Head of caudate nucleus (tissue), 42 donors: ENCODE results near the gene ACKR2.

ENCODE experiments used
- DNase-seq, 42 donors: peaks; one replicate each; pipeline versions ENCODE4 v3.0.0 to v3.0.0-alpha.2; 2020 to 2021; ENCODE audit warnings: mixed read lengths in 7 of 42
- intact Hi-C: fragments of 100-400 bp; cut with DNase I; formaldehyde crosslinking; loops from one replicate; pipeline ENCODE4 v1.15.0; 2022

ACKR2 gene

GRCh38 chr3:42902257-42902656 is 93.0 kb downstream of the ACKR2 start:
- no peak for DNase-seq
- intact Hi-C loops = no loop called here

- no peak for DNase-seq
- intact Hi-C loops = no loop called here
Measured at GRCh38 chr3:42904076-42904475, 94.8 kb downstream of the ACKR2 start.

GRCh38 chr3:42905740-42906069 is 96.5 kb downstream of the ACKR2 start:
- no peak for DNase-seq
- intact Hi-C loops = no loop called here

GRCh38 chr3:42906070-42906847 is 97.0 kb downstream of the ACKR2 start, which contains the start of gene ZNF662:
ZNF662 (plus strand) TSS chr3:42906142; CDS start chr3:42908115, 1,973 bp downstream.
- intact Hi-C loops = no loop called here
- peak in 41 of 42 donors; percentile 21 to 80 (median 63) for DNase-seq

- DNase-seq = no peak
- intact Hi-C loops = no loop called here
Measured at GRCh38 chr3:42906848-42907183, 97.6 kb downstream of the ACKR2 start.

GRCh38 chr3:42908675-42909074 is 99.4 kb downstream of the ACKR2 start:
- no peak for DNase-seq
- intact Hi-C loops = no loop called here

- intact Hi-C loops = no loop called here
Measured at GRCh38 chr3:42911551-42911950, 102.3 kb downstream of the ACKR2 start.

GRCh38 chr3:42914771-42915515 is 105.7 kb downstream of the ACKR2 start:
- intact Hi-C loops = no loop called here
- no peak for DNase-seq

More at GRCh38 chr3:42911551-42911950, 102.3 kb downstream of the ACKR2 start:
- DNase-seq = no peak
